NT2/D1 (cell line): ENCODE results near the gene TRPC5OS.

ENCODE experiments used
- SUZ12 ChIP-seq: IDR thresholded peaks from 2 replicates; pipeline ENCODE4 v1.6.1; 2011; ENCODE audit not compliant: insufficient read length, insufficient read depth; ENCODE audit errors: extremely low read depth
- YY1 ChIP-seq: IDR thresholded peaks from 2 replicates; pipeline ENCODE4 v1.6.1; 2011; ENCODE audit not compliant: insufficient read length, insufficient read depth
- ZNF274 ChIP-seq: IDR thresholded peaks from 2 replicates; pipeline ENCODE4 v1.6.1; 2011; ENCODE audit warnings: mild to moderate bottlenecking, low read depth, low read length

- TF ChIP-seq YY1 (no peak), ZNF274 (no peak), SUZ12 (no peak)
These were observed 7.0 kb upstream of the TRPC5OS start for GRCh38 chrX:111868726-111869638.
